ENCODE measurements around the gene STK33. TPM values are rescaled to one million over a fixed set of nuclear protein-coding genes. Genes with fewer than 3 reads are reported as not detected.

Gene STK33
- polyA plus RNA-seq, 3 donors = 25.3 to 37.1 (median 31.8) TPM

DNA sequence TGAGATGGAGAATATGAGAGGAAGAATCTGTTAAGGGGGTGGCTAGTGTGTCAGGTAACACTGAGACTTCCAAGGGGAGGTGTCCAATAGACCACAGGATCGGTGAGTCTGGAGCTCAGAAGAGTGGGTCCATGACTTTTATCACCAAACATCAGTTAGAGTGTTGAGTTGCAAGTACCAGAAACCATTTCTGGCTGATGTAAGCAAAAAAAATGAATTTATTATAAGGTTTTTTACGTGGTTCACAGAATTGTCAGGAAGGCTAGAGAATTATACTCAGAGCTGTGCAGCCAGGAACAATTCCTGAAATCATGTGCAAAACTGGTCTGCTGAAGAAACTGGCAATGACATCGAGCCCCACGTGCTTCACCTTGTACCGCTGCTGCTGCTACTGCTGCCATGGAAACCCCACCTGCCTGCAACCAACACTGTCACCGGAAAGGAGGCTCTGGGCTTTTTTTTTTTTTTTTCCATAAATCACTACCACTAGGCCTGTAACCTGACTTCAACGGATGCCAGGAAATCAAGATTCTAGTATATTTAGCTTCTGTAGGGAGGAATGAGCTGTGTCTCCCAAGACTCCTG lies 16.6 kb upstream of the STK33 start:
- peak in 9 of 11 donors; percentile 39 to 80 (median 59) for DNase-seq (ENCODE audit: extremely low read depth in 1 of 11, low read depth in 9 of 11, low spot score in 4 of 11)

GRCh38 chr11:8608652-8609051 lies 14.6 kb upstream of the STK33 start:
- no peak for DNase-seq (ENCODE audit: extremely low read depth in 1 of 11, low read depth in 9 of 11, low spot score in 4 of 11)

DNA sequence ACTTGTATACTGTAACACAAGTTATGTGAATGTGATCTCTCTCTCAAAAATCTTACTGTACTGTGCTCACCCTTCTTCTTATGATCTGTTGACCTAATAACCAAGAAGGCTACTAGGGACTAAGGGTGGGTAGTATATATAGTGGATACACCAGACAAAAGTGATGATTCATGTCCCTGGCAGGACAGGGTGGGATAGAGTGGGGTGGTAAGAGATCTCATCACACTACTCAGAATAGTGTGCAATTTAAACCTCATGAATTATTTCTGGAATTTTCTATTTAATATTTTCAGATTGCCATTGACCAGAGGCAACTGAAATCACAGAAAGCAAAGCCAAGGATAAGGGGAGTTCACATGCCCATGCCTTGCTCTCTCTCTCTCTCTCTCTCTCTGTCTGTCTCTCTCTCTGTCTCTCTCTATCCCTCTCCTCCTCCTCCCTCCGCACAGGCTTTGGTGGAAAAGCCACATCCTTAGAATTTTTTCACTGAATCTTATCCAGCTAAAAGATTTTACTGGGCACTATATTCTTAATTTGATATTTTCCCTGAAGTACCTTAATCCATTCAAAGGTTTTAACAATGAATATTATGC lies 12.0 kb upstream of the STK33 start:
- no peak for DNase-seq (ENCODE audit: extremely low read depth in 1 of 11, low read depth in 9 of 11, low spot score in 4 of 11)

GRCh38 chr11:8604078-8604723 lies 10.2 kb upstream of the STK33 start:
- no peak for DNase-seq (ENCODE audit: extremely low read depth in 1 of 11, low read depth in 9 of 11, low spot score in 4 of 11)

DNA sequence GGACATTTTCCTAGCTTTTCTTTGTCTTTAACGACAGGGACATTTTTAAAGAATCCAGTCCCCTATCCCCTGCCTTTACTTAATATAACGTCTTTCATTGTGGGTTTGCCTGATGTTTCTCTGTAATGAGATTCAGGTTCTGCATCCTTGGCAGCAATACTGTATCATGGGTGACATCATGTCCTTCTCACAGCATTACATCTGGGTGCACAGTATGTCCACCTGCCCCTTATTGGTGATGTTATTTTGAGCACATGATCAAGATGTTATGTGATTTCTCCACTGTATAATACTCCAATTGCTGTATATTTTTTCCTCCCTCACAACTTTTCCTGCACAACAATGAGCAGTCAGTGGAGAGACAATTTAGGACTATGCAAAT lies 9.7 kb upstream of the STK33 start:
- DNase-seq (ENCODE audit: extremely low read depth in 1 of 11, low read depth in 9 of 11, low spot score in 4 of 11) = no peak

- no peak for DNase-seq (ENCODE audit: extremely low read depth in 1 of 11, low read depth in 9 of 11, low spot score in 4 of 11)
These were observed 7.5 kb upstream of the STK33 start for GRCh38 chr11:8601376-8602133.

DNA sequence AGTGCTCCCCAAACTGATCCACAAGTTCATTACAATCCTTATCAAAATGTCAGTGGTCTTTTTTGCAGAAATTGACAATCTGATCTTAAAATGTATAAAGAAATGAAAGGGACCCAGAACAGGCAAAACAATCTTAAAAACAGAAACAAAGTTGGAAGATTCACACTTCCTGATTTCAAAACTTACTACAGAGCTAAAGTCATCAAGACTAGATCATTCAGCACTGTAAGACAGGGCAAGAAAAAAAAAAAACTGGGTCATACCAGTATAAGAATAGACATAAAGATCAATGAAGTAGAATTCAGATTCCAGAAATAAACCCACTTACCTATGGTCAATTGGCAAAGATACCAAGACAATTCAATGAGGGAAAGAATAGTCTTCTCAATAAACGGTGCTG lies 4.5 kb upstream of the STK33 start:
- no peak for DNase-seq (ENCODE audit: extremely low read depth in 1 of 11, low read depth in 9 of 11, low spot score in 4 of 11)

- no peak for DNase-seq (ENCODE audit: extremely low read depth in 1 of 11, low read depth in 9 of 11, low spot score in 4 of 11)
These were observed 3.2 kb upstream of the STK33 start for GRCh38 chr11:8597182-8597581.

GRCh38 chr11:8596504-8597046 lies 2.5 kb upstream of the STK33 start:
- DNase-seq (ENCODE audit: extremely low read depth in 1 of 11, low read depth in 9 of 11, low spot score in 4 of 11) = no peak

DNA sequence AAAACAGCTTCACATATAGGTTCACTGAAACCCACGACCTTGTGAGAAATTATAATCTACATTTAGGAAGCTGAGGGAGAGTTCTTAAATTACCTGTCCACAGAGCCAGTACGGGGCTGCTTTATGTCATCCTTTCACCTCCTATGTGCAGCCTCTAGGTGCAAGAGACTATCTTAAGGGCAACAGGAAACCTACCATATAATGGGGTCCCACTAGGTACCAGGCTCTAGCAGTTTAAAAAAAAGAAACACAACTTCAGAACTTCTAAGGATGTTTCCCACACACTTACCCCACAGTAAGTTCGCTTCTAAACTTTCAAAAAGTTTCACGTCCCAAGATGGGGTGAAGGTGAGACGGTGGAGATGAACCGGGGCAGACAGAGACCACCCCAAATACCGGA lies 573 bp downstream of the STK33 start:
- DNase-seq (ENCODE audit: extremely low read depth in 1 of 11, low read depth in 9 of 11, low spot score in 4 of 11) = no peak

DNA sequence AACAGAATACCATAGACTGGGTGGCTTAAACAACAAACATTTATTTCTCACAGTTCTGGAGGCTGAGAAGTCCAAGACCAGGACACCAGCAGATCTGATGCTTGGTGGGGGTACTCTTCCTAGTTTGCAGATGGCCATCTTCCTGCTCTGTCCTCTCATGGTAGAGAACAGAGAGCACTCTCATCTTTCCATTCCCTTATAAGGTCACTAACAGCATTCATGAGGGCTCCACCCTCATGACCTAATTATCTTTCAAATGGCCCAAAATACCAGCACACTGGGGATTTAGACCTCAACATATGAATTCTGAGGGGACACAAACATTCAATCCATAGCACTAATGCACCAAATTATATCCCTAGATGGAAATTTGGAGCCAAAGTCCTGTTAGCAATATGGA lies 6.1 kb downstream of the STK33 start:
- no peak for DNase-seq (ENCODE audit: extremely low read depth in 1 of 11, low read depth in 9 of 11, low spot score in 4 of 11)

GRCh38 chr11:8586805-8587204 lies 7.2 kb downstream of the STK33 start:
- no peak for DNase-seq (ENCODE audit: extremely low read depth in 1 of 11, low read depth in 9 of 11, low spot score in 4 of 11)

- no peak for DNase-seq (ENCODE audit: extremely low read depth in 1 of 11, low read depth in 9 of 11, low spot score in 4 of 11)
These were observed 7.8 kb downstream of the STK33 start for GRCh38 chr11:8586184-8586583.

GRCh38 chr11:8584511-8584910 lies 9.5 kb downstream of the STK33 start:
- no peak for DNase-seq (ENCODE audit: extremely low read depth in 1 of 11, low read depth in 9 of 11, low spot score in 4 of 11)

DNA sequence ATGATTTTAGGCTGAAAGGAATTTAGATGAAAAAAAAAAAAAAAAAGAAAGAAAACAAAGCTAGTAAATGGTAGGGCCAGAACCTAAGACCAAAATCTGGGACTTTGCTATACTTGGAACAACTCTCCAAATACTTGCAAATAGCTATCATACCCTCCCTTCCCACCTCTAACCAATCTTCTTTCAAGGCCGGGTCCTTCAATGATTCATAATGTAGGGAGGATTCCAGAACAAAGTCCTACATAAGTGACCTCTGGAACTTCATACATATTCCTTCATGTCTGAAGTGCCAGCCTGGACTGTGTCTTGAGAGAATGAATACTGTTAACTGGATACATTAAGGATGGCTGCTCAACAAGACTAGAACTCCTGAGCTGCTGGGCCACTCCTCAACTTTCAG lies 9.9 kb downstream of the STK33 start:
- no peak for DNase-seq (ENCODE audit: extremely low read depth in 1 of 11, low read depth in 9 of 11, low spot score in 4 of 11)

DNA sequence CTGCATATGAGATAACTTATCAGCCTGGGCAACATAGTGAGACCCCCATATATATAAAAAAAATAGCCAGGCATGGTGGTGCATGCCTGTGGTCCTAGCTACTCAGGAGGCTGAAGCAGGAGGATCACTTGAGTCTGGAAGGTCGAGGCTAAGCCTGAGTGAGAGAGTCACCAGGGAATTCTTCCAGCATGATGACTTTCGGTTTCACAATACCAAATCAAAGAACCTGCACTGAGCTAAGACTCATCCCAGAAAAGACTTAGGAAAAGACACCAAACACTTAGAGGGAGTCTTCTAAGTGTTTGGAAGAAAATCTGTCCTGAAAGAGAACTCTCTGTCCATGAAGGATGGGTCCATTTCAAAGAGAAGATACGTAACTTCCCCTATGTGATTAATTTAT lies 12.7 kb downstream of the STK33 start:
- no peak for DNase-seq (ENCODE audit: extremely low read depth in 1 of 11, low read depth in 9 of 11, low spot score in 4 of 11)

DNA sequence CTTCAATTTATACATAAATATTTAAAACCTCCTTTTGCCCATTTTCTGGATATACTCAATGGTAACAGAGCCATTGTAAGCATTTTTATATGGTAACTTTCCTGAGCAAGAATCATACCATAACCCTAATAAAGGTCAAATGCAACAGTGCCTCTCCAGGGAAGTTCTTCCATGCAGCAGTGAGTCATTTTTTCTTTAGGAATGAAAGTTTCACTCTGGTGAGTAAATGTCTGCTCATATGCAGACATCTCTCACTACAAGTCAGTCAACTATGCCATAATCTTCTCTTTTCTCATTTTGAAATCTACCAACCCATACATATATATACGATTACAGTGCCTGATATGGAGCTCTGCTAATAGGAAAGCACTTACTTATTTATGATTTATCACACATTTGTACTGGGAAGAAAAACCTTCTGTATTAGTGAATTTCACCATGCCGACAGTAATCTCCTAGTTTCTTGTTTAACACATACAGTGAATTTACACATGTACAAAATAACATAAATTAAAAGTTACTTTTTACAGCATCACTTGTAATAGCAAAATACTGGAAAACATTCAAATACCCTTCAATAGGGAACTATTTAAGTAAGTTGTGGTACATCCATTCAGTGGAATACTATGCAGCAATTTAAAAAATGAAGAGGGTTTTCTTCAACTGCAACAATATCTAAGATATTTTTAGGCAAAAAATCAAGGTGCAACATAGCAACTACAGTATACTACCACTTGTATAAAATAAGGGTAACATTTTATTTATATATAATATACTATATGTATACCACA lies 16.0 kb downstream of the STK33 start:
- no peak for DNase-seq (ENCODE audit: extremely low read depth in 1 of 11, low read depth in 9 of 11, low spot score in 4 of 11)

- no peak for DNase-seq (ENCODE audit: extremely low read depth in 1 of 11, low read depth in 9 of 11, low spot score in 4 of 11)
These were observed 19.2 kb downstream of the STK33 start for GRCh38 chr11:8574798-8575197.

GRCh38 chr11:8573777-8574176 lies 20.3 kb downstream of the STK33 start:
- DNase-seq (ENCODE audit: extremely low read depth in 1 of 11, low read depth in 9 of 11, low spot score in 4 of 11) = no peak
